Activated CD8-positive, alpha-beta T cell treated with anti-CD3 and anti-CD28 coated beads, Interleukin-2, amount 10 ng/mL, durations not matched to agents 7 days and 5 days (primary cell): ENCODE measurements around the gene TULP1. TPM values are rescaled to one million over a fixed set of nuclear protein-coding genes. Genes with fewer than 3 reads are reported as not detected.

Experiments
- ATAC-seq: fragments of 150-1000 bp; cut with Tn5 transposase; one replicate; pipeline ENCODE4 v1.10.0; 2021; ENCODE audit warnings: moderate library complexity
- CTCF ChIA-PET: fragments of 350-600 bp; sonication (Branson Sonifier 250); formaldehyde crosslinking; loops from one replicate; lab custom pipeline; 2021; ENCODE audit warnings: antibody characterized with exemption; lab: Charles Lee
- POLR2A ChIA-PET: fragments of 350-600 bp; sonication (Branson Sonifier 250); formaldehyde crosslinking; loops from one replicate; lab custom pipeline; 2021; ENCODE audit warnings: antibody characterized with exemption; lab: Charles Lee
- DNase-seq: peaks from one replicate; pipeline ENCODE4 v3.0.0-alpha.2; 2020
- H3K27ac Mint-ChIP-seq: one replicate; pipeline ENCODE4 v1.8.0; 2021; ENCODE audit warnings: mild to moderate bottlenecking, mixed read lengths
- H3K27me3 Mint-ChIP-seq: one replicate; pipeline ENCODE4 v1.8.0; 2021; ENCODE audit warnings: low read depth, mixed read lengths
- H3K36me3 Mint-ChIP-seq: one replicate; pipeline ENCODE4 v1.8.0; 2021; ENCODE audit warnings: low read depth, mixed read lengths
- H3K4me1 Mint-ChIP-seq: one replicate; pipeline ENCODE4 v1.8.0; 2021; ENCODE audit warnings: low read depth, mixed read lengths
- H3K4me3 Mint-ChIP-seq: one replicate; pipeline ENCODE4 v1.8.0; 2021; ENCODE audit warnings: mild to moderate bottlenecking, mixed read lengths
- H3K9me3 Mint-ChIP-seq: one replicate; pipeline ENCODE4 v1.8.0; 2022; ENCODE audit warnings: mixed read lengths; ENCODE audit not compliant: insufficient read depth
- total RNA-seq, 2 experiments: library from RNA; stranded (reverse); gene quantifications; one replicate each; pipeline ENCODE4 v1.2.3, GENCODE V29; 2021

Gene TULP1
- total RNA-seq, 2 experiments from 2014 or later: not detected

DNA sequence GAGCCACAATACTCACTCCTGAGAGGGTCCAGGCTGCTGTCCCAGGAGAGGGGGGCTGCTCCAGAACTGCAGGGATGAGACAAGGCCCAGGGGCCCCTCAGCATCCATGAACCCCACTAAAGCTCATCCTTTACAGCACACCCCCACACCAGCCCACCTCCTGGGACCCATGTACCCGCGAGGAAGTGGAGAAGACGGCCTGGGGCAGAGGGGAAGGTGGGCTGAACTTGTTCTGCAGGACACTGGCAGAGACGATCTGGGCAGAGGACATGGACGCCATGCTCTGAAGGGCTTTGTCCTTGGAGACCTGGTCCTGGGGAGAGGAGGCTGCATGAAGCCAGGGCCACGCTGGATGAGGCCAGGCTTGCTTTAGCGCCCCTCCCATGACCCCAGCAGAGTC lies 34.4 kb downstream of the TULP1 start:
- DNase-seq (no peak), ATAC-seq (no peak)
- Mint-ChIP-seq H3K4me3 (no peak overlapping the region), H3K4me1 (peaks cover 3% of the 10 kb centered on the region), H3K27me3 (no peaks in the 10 kb centered on the region), H3K9me3 (no peaks in the 10 kb centered on the region), H3K36me3 (peaks cover 7% of the 10 kb centered on the region), H3K27ac (no peak overlapping the region)
- CTCF ChIA-PET: interaction anchor here (1.1 kb wide), 1 partner anchor 259 kb away, joined by 4 read pairs; the partner anchor contains the start of gene ARMC12
- POLR2A ChIA-PET: no interaction called here

DNA sequence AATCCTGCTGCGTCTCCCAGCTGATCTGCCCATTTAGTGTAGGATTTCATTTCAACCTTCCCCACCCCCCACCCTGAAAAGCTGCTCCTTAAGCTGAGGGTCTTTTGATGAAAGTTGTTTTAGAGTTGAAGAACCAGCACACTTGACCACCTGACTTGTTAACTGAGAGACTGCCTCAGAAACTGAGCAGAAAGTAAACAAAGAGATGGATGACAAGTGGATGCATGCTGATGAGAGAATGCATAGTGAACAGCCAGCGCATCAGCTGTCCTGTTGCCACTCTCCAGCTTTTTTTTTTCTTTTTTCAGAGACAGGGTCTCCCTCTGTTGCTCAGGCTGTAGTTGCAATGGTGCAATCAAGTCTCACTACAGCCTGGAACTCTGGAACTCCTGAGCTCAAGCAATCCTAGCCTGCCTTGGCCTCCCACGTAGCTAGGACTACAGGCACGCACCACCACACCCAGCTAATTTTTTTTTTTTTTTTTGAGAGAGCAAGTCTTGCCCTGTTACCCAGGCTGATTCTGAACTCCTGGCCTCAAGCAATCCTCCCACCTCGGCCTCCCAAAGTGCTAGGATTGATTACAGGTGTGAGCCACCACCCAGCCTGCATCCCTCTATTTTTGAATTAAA lies 35.0 kb downstream of the TULP1 start:
- ATAC-seq (no peak), DNase-seq (no peak)
- POLR2A ChIA-PET: no interaction called here
- Mint-ChIP-seq H3K4me1 (peaks cover 5% of the 10 kb centered on the region), H3K9me3 (no peaks in the 10 kb centered on the region), H3K36me3 (peaks cover 13% of the 10 kb centered on the region), H3K27me3 (no peaks in the 10 kb centered on the region), H3K27ac (no peak overlapping the region), H3K4me3 (no peak overlapping the region)
- CTCF ChIA-PET: interaction anchor here (0.9 to 1.1 kb wide), 3 partner anchors 10 to 259 kb away, joined by 3 to 4 read pairs (median 4); partner anchors contain the start of genes ARMC12 and RPL10A

DNA sequence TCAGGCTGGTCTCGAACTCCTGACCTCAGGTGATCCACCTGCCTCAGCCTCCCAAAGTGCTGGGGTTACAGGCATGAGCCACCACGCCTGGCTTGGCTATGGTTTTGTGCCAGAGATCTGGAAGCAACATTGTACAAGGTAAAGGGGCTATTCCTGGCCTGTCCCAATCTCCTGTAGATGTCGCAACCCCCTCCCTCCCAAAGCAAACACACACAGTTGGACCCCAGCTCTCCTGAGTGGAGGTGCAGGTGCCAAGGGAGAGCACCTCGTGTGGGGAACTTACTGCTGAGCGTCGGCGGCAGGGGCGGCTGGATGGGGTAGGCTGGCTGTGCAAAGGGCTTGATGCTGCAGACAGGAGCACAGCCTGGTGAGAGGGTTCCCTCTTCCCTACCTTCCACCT lies 35.7 kb downstream of the TULP1 start:
- no peak for DNase-seq
- CTCF ChIA-PET: interaction anchor here (0.9 to 1.1 kb wide), 3 partner anchors 9 to 260 kb away, joined by 3 to 4 read pairs (median 4); partner anchors contain the start of genes ARMC12 and RPL10A
- H3K4me3 Mint-ChIP-seq: no peak overlapping the region
- H3K27ac Mint-ChIP-seq: no peak overlapping the region
- POLR2A ChIA-PET: interaction anchor here (1.1 kb wide), 1 partner anchor 9 kb away, joined by 5 read pairs; the partner anchor contains the start of gene RPL10A
- no peak for ATAC-seq
- peaks cover 9% of the 10 kb centered on the region for H3K4me1 Mint-ChIP-seq
- H3K27me3 Mint-ChIP-seq: no peaks in the 10 kb centered on the region
- H3K9me3 Mint-ChIP-seq: no peaks in the 10 kb centered on the region
- H3K36me3 Mint-ChIP-seq: peaks cover 19% of the 10 kb centered on the region

DNA sequence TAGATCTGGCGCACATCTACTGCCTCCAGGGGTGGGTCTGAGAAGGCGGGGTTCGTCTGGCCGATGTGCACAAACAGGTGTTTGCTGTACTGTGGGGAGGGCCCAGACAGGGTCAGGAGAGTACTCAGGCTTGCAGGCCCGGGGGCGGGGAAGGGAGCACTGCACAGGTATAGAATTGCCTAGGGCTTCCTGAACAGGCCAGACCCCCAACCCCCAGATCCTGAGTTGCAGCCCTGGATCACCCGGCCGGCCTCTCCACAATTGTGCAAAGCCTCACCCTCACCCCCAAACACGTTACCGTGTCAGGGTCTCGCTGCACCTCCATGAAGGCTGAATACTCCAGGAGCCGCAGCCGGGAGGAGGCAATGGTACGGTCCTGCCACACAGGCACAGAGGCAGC lies 36.7 kb downstream of the TULP1 start:
- ATAC-seq: no peak
- Mint-ChIP-seq H3K9me3 (no peaks in the 10 kb centered on the region), H3K27me3 (no peaks in the 10 kb centered on the region), H3K4me3 (no peak overlapping the region), H3K4me1 (peaks cover 19% of the 10 kb centered on the region), H3K36me3 (peaks cover 28% of the 10 kb centered on the region), H3K27ac (no peak overlapping the region)
- POLR2A ChIA-PET: interaction anchor here (1.1 kb wide), 1 partner anchor 8 kb away, joined by 5 read pairs; the partner anchor contains the start of gene RPL10A
- CTCF ChIA-PET: no interaction called here
- DNase-seq: no peak

DNA sequence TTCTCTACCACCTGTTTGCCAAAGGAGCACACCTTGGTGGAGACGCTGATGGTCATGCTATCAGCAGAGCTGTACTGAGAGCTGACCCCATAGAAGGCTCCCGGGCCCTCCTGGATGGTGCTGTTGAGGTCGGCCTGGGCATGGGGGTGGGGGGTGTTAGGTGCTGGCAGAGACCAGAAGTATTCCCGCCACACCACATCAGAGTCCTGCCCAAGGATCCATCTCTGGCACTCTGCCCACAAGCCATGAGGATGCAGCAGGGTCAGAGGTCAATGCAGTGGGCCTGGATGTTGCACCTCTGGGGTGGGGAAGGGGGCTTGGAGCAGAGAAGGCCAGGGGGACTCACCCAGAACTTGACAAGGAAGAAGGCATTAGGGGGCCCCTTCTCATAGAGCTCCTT lies 37.1 kb downstream of the TULP1 start:
- Mint-ChIP-seq H3K9me3 (no peaks in the 10 kb centered on the region), H3K27me3 (no peaks in the 10 kb centered on the region), H3K27ac (no peak overlapping the region), H3K36me3 (peaks cover 33% of the 10 kb centered on the region), H3K4me1 (peaks cover 23% of the 10 kb centered on the region), H3K4me3 (no peak overlapping the region)
- no peak for ATAC-seq
- no peak for DNase-seq
- POLR2A ChIA-PET: no interaction called here
- CTCF ChIA-PET: no interaction called here

DNA sequence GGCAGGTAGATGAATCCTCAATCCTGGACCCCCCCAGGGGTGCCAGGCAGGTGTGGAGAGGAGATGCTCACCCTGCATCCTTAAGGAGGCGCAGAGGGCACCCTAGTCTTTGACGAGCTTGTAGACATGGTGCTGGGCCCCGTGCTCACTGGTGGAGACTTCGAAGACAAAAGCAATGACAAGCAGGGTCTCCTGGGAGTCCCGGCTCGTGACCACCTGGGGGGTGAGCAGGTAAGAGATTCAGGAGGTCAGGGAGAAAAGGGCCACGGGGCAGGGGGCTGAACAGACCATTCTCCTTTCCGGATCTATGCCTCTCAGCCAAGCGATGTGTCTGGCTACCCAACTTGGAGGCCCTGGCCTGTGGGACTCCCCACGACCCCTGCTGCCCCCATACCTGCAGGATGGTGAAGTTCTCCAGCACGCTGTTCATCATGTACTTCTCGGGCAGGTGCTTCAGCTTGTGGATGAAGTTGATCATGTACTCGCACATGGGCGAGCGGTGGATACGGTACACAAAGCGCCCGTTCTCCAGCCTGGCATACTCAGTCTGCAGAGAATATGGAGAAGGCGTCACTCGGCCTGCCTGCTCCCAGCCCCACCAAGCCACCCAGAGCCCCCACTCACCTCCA lies 37.6 kb downstream of the TULP1 start:
- POLR2A ChIA-PET: no interaction called here
- Mint-ChIP-seq H3K27me3 (no peaks in the 10 kb centered on the region), H3K36me3 (peaks cover 38% of the 10 kb centered on the region), H3K9me3 (no peaks in the 10 kb centered on the region), H3K4me3 (no peak overlapping the region), H3K4me1 (peaks cover 28% of the 10 kb centered on the region), H3K27ac (no peak overlapping the region)
- CTCF ChIA-PET: no interaction called here
- DNase-seq: no peak
- peak; percentile 17 for ATAC-seq

DNA sequence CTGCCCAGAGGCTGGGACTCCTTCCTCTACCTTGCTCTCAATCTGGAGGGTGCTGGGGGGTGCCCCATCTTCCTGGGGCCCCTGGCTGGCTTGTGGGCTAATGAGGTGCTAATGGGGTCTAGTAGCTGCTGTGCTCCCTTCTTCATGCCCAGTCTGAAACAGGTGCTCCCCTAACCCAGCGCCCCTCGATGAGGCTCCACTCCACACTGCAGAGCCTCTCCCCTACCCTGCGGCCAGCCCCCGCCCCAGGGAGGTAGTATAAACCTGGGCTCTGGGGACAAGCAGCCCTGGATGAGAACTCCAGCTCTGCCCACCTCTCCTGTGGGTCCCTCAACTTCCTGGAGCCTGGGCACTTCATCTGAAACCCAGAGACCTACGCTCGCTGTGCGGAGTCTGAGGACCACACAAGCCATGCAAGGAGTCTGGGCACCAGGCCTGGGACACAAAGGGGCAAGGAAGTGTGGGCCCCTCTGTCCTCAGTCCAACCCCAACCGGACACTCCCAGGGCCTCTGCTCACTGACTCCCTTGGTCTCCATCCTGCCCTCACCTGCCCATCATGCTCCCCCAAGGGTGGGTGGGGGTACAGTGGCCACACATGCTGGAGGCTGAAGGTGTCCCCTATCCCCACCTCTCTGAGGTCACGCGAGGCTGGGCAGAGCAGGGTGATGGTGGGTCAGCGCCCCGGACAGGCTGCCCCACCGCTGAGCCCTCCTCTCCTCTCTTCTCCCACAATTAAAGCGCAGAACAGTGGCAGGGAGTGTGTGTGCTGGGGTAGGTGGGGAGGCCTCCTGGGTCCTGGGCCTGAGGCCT lies 38.4 kb downstream of the TULP1 start:
- H3K36me3 Mint-ChIP-seq: peaks cover 45% of the 10 kb centered on the region
- peaks cover 33% of the 10 kb centered on the region for H3K4me1 Mint-ChIP-seq
- H3K27me3 Mint-ChIP-seq: no peaks in the 10 kb centered on the region
- POLR2A ChIA-PET: interaction anchor here (1.0 to 2.8 kb wide), 2 partner anchors 7 to 23 kb away, joined by 4 to 10 read pairs; no protein-coding TSS in a partner anchor
- ATAC-seq (peak; percentile 16), DNase-seq (no peak)
- H3K4me3 Mint-ChIP-seq: no peak overlapping the region
- no peaks in the 10 kb centered on the region for H3K9me3 Mint-ChIP-seq
- no peak overlapping the region for H3K27ac Mint-ChIP-seq
- CTCF ChIA-PET: interaction anchor here (1.3 to 1.5 kb wide), 2 partner anchors 78 to 262 kb away, joined by 3 to 4 read pairs; partner anchors contain the start of gene ARMC12

DNA sequence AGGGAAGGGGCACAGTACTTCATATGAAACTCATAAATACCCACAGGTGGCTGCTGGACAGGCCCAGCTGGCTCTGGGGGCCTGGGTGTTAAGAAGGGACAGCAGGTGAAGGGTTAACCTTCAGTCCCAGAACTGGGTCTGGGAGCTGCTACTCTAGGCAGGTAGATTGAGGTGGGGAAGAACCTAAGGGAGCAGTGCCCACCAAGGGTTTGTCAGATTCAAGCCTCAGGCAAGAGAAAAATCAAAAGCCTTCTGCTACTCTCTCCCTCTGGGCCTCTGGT lies 38.9 kb downstream of the TULP1 start:
- Mint-ChIP-seq H3K27ac (peak overlapping the region; percentile 49), H3K27me3 (no peaks in the 10 kb centered on the region), H3K9me3 (no peaks in the 10 kb centered on the region), H3K4me1 (peaks cover 33% of the 10 kb centered on the region), H3K4me3 (no peak overlapping the region), H3K36me3 (peaks cover 51% of the 10 kb centered on the region)
- DNase-seq (no peak), ATAC-seq (no peak)
- ChIA-PET CTCF (interaction anchor here (1.3 to 1.5 kb wide), 2 partner anchors 78 to 263 kb away, joined by 3 to 4 read pairs; partner anchors contain the start of gene ARMC12), POLR2A (interaction anchor here (1.0 to 2.8 kb wide), 2 partner anchors 8 to 24 kb away, joined by 4 to 10 read pairs; no protein-coding TSS in a partner anchor)

DNA sequence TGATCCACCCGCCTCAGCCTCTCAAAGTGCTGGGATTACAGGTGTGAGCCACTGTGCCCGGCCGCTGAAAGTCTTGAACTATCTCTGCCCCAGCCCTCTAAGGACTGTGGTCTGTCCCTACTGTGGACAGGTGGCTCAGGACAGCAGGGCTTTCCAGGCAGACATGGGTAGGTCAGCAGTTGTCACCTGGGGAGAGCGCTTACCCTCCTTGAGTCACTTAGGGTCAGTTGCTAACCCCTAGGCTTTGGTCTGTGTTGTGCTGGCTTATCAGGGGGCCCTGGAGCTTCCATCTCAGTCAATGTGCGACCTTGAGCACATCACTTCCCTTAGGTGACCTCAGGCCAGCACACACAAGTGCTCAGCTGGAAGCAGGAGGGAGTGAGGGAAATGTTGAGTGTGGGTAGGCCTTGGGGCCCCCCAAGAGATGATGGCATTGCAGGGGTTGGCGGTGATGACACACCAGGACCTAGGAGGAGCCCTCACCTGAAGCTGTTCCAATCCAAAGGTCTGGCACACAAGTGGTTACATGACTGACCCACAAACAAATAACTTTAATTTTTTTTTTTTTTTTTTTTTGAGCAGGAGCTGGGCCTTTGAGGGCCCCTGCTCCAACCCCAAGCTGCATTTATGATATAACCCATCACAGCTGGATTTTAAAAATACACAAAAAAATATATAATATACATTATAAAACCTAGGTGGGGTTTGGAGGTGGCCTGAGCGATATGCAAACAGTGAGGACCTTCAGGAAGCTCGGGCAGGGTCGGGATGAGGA lies 39.4 kb downstream of the TULP1 start:
- ATAC-seq (no peak), DNase-seq (no peak)
- Mint-ChIP-seq H3K27ac (no peak overlapping the region), H3K4me3 (no peak overlapping the region), H3K9me3 (no peaks in the 10 kb centered on the region), H3K27me3 (no peaks in the 10 kb centered on the region), H3K36me3 (peaks cover 56% of the 10 kb centered on the region), H3K4me1 (peaks cover 33% of the 10 kb centered on the region)
- POLR2A ChIA-PET: interaction anchor here (1.0 to 2.8 kb wide), 2 partner anchors 8 to 24 kb away, joined by 4 to 10 read pairs; no protein-coding TSS in a partner anchor
- CTCF ChIA-PET: interaction anchor here (1.1 to 1.5 kb wide), 3 partner anchors 79 to 264 kb away, joined by 3 to 4 read pairs (median 3); partner anchors contain the start of genes ARMC12 and DEF6

DNA sequence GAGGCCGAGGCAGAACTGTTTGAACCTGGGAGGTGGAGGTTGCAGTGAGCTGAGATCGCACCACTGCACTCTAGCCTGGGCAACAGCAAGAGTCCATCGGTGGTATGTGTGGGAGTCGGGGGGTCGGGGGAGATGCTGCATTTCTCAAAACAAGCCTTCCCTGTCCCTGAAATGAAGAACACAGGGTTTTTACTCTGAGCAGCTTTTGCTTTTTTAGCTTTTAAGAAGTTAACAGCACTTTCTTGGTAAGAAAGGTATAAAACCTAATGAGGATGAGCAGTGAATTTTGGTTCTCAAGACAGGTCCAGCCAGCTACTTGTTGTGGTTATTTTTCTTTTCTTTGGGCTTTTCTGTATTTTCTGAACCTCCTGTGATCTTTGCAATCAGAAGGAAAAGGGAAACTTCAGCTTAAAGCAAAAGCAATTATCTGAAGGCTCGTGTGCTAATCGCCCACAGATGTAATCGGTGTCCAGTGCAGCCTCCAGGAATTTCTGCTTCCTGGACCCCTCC lies 40.8 kb downstream of the TULP1 start:
- DNase-seq (no peak), ATAC-seq (no peak)
- Mint-ChIP-seq H3K27ac (peak overlapping the region; percentile 46), H3K9me3 (no peaks in the 10 kb centered on the region), H3K27me3 (no peaks in the 10 kb centered on the region), H3K4me1 (peaks cover 41% of the 10 kb centered on the region), H3K4me3 (peak overlapping the region; percentile 29), H3K36me3 (peaks cover 68% of the 10 kb centered on the region)
- ChIA-PET POLR2A (interaction anchor here (0.8 to 2.8 kb wide), 3 partner anchors 9 to 20 kb away, joined by 3 to 10 read pairs (median 3); partner anchors contain the start of gene FANCE), CTCF (interaction anchor here (1.2 to 2.2 kb wide), 5 partner anchors 10 to 265 kb away, joined by 4 to 10 read pairs (median 6); partner anchors contain the start of gene ARMC12)
